Amniotic epithelial cell (primary cell): ENCODE results near the gene GRHPR.
"Not testable (repeated sequence)": the region's sequence is repeated elsewhere in the genome, so short reads cannot be mapped to it uniquely, and the experiment has no call there.

Experiments used
- DNase-seq: peaks from one replicate; pipeline ENCODE4 v3.0.0-alpha.2; 2010; ENCODE audit warnings: low read depth

GRHPR gene

DNA sequence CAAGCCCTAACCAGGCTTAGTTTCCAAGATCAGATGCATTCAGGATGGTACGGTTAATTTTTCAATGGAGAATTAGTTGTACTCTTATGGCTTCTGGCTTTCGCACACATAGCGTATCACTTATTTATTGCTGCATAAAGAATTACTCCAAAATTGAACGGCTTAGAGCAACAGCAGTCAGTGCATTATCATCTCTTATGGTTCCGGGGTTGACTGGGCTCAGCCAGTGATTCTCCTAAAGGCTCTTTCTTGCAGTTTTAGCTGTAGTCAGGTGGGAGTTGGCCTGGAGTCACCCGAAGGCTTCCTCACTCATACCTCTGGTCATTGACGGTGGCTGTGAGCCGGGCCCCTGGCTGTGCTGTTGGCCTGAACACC, 595 bp upstream of the GRHPR start:
- no peak for DNase-seq

DNA sequence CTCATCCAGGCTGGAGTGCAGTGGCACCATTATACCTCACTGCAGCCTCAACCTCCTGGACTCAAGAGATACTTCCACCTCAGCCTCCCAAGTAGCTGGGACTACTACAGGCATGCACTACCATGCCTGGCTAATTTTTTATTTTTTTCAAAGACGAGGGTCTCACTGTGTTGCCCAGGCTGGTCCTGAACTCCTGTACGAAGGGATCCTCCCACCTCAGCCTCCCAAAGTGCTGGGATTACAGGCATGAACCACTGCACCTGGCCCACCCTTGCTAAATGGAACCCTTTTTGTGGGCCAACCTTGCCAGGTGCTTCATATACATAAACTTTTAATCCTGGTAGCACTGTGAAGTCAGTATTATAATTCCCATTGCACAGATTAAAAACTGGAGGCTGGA, 1.0 kb downstream of the GRHPR start:
- DNase-seq: no peak

DNA sequence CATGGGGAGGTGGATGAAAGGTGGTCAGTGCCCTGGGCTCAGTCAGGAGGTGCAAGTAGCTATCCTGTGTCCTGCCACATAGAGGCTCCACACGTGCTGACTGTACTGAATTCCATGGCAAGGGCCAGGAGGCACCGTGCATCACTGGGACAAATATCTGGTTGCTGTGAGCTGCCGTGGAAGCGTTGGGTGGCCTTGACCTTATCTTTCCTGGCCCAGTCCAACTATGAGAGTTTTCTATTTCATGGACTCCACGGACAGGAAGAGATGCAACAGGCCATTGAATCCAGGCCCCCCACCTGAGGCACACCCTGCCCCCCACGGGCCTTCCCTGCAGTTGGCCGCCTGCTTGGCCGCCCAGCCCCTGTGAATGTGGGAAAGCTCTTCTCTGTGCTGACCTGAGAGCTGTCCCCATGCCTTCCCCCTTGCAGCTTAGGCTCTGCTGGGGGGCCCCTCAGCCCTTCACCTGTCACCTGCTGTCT, 1.7 kb downstream of the GRHPR start:
- DNase-seq: no peak

- DNase-seq: no peak
These were observed 2.3 kb downstream of the GRHPR start for GRCh38 chr9:37424686-37425297.

DNA sequence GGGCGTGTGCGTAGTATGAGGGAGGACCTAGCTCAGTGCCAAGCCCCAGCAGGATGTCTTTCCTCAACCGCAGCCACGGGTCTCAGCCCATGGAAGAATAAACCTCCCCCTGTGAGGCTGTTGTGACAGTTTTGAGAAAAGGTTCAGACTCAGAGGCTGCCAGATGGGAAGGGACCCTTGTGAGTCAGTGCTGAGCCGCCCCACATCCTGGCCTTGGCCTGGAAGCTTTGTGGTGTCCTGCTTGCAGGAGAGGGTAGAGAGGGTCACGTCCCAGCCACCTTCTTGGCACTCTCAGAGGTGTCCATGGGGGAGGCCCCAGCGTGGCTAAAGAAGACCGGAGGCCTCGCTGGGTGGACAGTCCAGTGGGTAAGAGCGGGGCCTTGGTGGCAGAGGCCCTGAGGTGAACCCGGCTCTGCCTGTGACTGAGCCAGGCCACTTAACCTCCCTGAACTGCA, 2.8 kb downstream of the GRHPR start:
- DNase-seq: peak; percentile 14

- not testable (repeated sequence) for DNase-seq
These were observed 3.9 kb downstream of the GRHPR start for GRCh38 chr9:37426431-37426830.

- no peak for DNase-seq
These were observed 4.3 kb downstream of the GRHPR start for GRCh38 chr9:37426846-37427245.

DNA sequence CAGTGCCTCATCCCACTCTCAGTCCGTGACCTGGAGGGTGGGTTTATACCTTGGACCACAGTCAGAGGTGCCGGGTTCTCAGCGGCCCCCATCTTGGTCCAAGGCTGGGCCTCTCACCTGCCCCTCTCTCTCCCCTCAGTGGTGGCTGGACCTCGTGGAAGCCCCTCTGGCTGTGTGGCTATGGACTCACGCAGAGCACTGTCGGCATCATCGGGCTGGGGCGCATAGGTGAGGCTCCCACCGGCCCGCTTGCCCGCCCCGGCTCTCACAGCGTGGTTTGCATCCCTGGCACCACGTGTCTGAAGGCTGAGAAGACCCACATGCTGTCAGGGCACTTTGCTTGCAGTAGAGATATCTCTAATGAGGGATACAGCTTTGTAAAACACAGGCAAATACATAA, 5.8 kb downstream of the GRHPR start:
- no peak for DNase-seq

- DNase-seq: no peak
These were observed 7.2 kb downstream of the GRHPR start for GRCh38 chr9:37429441-37430285.

DNA sequence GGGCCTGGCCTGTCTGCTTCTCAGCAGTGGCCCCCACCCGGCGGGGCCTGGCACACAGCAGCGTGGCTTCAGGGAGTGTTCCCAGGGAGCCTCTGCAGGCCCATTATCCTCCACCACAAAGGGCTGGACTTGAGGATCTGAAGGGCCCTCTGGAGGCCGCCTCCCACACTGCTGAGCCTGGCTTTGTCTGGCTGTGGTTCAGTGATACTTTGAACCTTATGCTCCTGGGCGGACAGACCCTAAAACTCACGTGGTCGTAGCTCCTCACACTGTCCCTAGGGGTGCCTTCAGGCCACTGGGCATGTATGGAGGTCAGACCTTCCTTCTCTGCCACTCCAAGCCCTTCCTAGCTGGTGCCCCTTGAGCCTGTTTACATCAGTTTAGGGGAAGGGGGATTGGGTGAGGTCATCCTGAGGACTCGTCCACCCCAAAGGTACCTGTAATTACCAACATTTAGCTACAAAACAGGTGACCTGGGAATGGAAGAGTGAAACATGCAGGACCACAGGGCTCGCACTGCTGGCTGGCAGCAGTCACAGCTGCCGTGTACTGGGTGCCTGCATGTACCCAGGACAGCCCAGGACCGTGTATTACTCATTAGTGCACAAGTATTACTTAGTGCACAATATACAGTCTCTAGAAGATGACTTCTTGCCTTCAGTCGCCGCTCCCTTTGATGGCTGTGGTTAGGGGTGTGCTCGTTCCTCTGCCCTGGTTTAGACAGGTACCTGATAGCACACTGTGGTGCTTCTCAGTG, 8.5 kb downstream of the GRHPR start:
- DNase-seq: peak; percentile 67

DNA sequence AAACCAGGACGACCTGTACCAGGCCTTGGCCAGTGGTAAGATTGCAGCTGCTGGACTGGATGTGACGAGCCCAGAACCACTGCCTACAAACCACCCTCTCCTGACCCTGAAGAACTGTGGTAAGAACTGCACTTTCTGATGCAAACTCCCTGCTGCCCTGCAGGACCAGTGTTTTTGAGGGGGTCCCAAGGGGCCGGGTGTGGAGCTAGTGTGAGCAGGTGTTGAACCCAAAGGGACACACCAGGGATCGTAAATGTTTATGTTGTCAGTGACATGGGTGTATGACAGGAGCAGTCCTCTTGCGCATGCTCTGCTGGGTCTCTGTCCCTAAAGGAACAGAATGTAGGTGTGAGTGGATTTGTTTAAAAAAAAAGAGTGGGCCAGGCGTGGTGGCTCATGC, 9.5 kb downstream of the GRHPR start:
- no peak for DNase-seq

DNA sequence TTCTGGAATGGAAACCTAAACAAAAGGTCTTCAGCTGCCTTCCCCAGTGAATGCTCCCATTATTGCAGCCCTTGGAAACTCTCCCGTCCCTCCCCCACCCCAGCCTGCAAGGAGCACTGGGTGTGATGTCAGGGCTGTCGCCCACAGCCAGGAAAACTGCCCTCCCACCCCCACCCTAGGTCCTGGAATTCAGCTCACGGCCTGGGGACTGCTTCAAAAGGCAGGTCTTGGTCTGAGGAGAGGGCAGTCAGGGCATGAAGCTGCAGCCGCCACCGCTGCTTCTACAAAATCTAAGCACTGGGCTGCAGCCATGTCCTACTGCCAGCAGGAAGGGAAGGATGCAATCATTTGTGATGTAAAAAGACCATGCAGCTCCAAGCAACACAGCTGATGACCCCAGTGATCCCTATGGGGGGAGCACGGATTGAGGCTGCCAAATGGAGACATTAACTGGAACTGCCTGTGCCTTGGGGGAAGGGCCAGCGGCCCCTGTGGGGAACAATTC, 11.4 kb downstream of the GRHPR start:
- no peak for DNase-seq

DNA sequence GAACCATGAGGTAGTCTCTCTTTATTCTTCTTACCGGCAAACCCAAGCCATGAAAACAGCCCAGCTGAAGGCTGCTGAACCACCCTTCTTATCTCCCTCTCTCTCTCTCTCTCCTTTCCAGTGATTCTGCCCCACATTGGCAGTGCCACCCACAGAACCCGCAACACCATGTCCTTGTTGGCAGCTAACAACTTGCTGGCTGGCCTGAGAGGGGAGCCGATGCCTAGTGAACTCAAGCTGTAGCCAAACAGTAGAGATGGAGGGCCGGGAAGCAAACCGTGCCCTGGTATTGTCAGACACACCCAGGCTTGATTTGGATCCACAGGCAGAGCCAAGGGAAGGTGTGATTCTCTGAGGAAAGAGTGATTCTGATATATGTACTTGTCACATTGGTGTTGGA, 14.0 kb downstream of the GRHPR start:
- DNase-seq: no peak

DNA sequence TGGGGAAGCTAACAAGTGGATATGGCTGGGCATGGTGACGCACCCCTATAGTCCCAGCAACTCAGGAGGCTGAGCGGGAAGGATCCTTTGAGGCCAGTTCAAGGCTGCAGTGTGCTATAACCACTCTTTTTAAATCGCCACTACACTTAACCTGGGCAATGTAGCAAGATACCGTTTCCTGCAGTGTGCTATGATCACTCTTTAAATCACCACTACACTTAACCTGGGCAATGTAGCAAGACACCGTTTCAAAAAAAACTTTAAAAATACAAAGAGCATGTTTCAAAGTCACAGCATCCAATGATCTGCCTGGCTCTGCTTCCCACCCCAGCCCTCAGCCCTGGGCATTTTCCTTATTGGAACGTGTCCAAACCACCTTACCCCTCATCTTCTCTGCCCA, 14.5 kb downstream of the GRHPR start:
- no peak for DNase-seq

- no peak for DNase-seq
These were observed 15.1 kb downstream of the GRHPR start for GRCh38 chr9:37437621-37438020.

- DNase-seq: no peak
These were observed 15.9 kb downstream of the GRHPR start for GRCh38 chr9:37438359-37438758.

GRCh38 chr9:37441776-37442370, 19.4 kb downstream of the GRHPR start:
- no peak for DNase-seq

- no peak for DNase-seq
These were observed 20.1 kb downstream of the GRHPR start for GRCh38 chr9:37442556-37442955.

- no peak for DNase-seq
These were observed 21.1 kb downstream of the GRHPR start for GRCh38 chr9:37443566-37443965.

- DNase-seq: no peak
These were observed 22.4 kb downstream of the GRHPR start for GRCh38 chr9:37444890-37445289.

DNA sequence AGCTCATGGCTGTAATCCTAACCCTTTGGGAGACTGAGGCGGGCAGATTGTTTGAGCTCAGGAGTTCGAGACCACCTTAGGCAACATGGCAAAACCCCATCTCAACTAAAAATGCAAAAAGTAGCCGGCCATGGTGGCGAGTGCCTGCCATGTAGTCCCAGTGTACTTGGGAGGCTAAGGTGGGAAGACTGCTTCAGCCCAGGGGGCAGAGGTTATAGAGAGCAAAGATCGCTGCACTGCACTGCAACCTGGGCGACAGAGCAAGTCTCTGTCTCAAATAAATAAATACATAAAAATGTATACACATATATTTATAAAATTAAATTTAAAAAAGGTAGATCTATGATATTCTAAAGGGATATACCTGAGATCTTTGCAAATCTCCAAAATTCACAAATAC, 23.3 kb downstream of the GRHPR start:
- no peak for DNase-seq

- no peak for DNase-seq
These were observed 23.9 kb downstream of the GRHPR start for GRCh38 chr9:37446401-37446800.
